ENCODE measurements around the gene EN2.
"Not testable (repeated sequence)": the region's sequence is repeated elsewhere in the genome, so short reads cannot be mapped to it uniquely, and the experiment has no call there.

The EN2 gene

DNA sequence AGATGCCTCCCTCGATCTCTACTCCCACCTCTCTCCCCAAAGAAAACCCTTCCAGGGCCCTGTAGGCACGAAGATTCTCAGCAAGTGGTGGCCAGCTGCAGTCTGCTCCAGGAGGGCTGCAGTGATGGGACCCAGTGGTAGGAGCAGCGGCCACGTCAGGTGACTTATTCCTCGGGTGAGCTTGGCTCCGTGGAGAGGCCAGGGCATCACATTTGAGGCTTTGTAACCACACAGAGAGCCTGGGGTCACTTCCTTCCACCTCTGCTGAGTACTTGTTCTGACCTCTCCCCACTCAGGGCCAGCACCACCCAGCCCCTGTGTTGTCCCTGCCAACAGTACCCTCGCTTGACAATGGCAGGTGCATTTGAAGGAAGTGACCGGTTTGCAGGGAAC lies 17.9 kb upstream of the EN2 start:
- no peak for DNase-seq (ENCODE audit: low spot score)
- TF ChIP-seq, protein P1, sequence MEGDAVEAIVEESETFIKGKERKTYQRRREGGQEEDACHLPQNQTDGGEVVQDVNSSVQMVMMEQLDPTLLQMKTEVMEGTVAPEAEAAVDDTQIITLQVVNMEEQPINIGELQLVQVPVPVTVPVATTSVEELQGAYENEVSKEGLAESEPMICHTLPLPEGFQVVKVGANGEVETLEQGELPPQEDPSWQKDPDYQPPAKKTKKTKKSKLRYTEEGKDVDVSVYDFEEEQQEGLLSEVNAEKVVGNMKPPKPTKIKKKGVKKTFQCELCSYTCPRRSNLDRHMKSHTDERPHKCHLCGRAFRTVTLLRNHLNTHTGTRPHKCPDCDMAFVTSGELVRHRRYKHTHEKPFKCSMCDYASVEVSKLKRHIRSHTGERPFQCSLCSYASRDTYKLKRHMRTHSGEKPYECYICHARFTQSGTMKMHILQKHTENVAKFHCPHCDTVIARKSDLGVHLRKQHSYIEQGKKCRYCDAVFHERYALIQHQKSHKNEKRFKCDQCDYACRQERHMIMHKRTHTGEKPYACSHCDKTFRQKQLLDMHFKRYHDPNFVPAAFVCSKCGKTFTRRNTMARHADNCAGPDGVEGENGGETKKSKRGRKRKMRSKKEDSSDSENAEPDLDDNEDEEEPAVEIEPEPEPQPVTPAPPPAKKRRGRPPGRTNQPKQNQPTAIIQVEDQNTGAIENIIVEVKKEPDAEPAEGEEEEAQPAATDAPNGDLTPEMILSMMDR (IDR thresholded peaks at IDR 0.05; ENCODE audit: borderline replicate concordance, control extremely low read depth, extremely low read depth, insufficient read depth, missing control alignments), result no peak
- in situ Hi-C loops (cut with MboI; ENCODE audit: low sequenced_read_pairs, unreplicated experiment), result loop anchor here (10.0 kb wide), 1 partner anchor 95 kb away; no protein-coding TSS in a partner anchor

- TF ChIP-seq, protein P1 (IDR thresholded peaks at IDR 0.05; ENCODE audit: borderline replicate concordance, control extremely low read depth, extremely low read depth, insufficient read depth, missing control alignments), result no peak
- DNase-seq (ENCODE audit: low spot score), result no peak
- in situ Hi-C loops (cut with MboI; ENCODE audit: low sequenced_read_pairs, unreplicated experiment), result loop anchor here (10.0 kb wide), 1 partner anchor 93 kb away; no protein-coding TSS in a partner anchor
These were observed 16.1 kb upstream of the EN2 start for GRCh38 chr7:155441856-155442255.

GRCh38 chr7:155444746-155445145 lies 13.2 kb upstream of the EN2 start:
- DNase-seq (ENCODE audit: low spot score), result no peak
- TF ChIP-seq, protein P1 (IDR thresholded peaks at IDR 0.05; ENCODE audit: borderline replicate concordance, control extremely low read depth, extremely low read depth, insufficient read depth, missing control alignments), result no peak
- in situ Hi-C loops (cut with MboI; ENCODE audit: low sequenced_read_pairs, unreplicated experiment), result loop anchor here (10.0 kb wide), 1 partner anchor 90 kb away; no protein-coding TSS in a partner anchor

DNA sequence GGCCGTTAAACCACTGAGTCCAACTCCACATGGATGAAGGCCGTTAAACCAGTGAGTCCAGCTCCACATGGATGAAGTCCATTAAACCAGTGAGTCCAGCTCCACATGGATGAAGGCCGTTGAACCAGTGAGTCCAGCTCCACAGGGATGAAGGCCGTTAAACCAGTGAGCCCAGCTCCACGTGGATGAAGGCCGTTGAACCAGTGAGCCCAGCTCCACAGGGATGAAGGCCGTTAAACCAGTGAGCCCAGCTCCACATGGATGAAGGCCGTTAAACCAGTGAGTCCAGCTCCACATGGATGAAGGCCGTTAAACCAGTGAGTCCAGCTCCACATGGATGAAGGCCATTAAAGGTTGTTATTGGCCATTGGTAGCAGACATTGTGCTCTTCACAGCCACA lies 12.3 kb upstream of the EN2 start:
- in situ Hi-C loops (cut with MboI; ENCODE audit: low sequenced_read_pairs, unreplicated experiment), result loop anchor here (10.0 kb wide), 1 partner anchor 89 kb away; no protein-coding TSS in a partner anchor

GRCh38 chr7:155447603-155448002 lies 10.3 kb upstream of the EN2 start:
- in situ Hi-C loops (cut with MboI; ENCODE audit: low sequenced_read_pairs, unreplicated experiment), result loop anchor here (10.0 kb wide), 1 partner anchor 87 kb away; no protein-coding TSS in a partner anchor
- DNase-seq (ENCODE audit: low spot score), result no peak
- TF ChIP-seq, protein P1 (IDR thresholded peaks at IDR 0.05; ENCODE audit: borderline replicate concordance, control extremely low read depth, extremely low read depth, insufficient read depth, missing control alignments), result no peak

More for the DNA sequence above, 12.3 kb upstream of the EN2 start:
- DNase-seq (ENCODE audit: low spot score), result not testable (repeated sequence)

- in situ Hi-C loops (cut with MboI; ENCODE audit: low sequenced_read_pairs, unreplicated experiment), result loop anchor here (10.0 kb wide), 1 partner anchor 86 kb away; no protein-coding TSS in a partner anchor
- no peak for DNase-seq (ENCODE audit: low spot score)
- TF ChIP-seq, protein P1 (IDR thresholded peaks at IDR 0.05; ENCODE audit: borderline replicate concordance, control extremely low read depth, extremely low read depth, insufficient read depth, missing control alignments), result no peak
These were observed 9.3 kb upstream of the EN2 start for GRCh38 chr7:155448632-155449007.

- DNase-seq (ENCODE audit: low spot score), result no peak
- in situ Hi-C loops (cut with MboI; ENCODE audit: low sequenced_read_pairs, unreplicated experiment), result loop anchor here (10.0 kb wide), 1 partner anchor 86 kb away; no protein-coding TSS in a partner anchor
- TF ChIP-seq, protein P1 (IDR thresholded peaks at IDR 0.05; ENCODE audit: borderline replicate concordance, control extremely low read depth, extremely low read depth, insufficient read depth, missing control alignments), result no peak
These were observed 8.7 kb upstream of the EN2 start for GRCh38 chr7:155449008-155449868.

Measured in GM13976 (cell line).